Parathyroid adenoma (tissue), 2 donors: ENCODE measurements around the gene UNC5C.

Experiments
- H2AFZ ChIP-seq: fragments of 300-600 bp; sonication (generic); one replicate; pipeline ENCODE4 v1.7.0; 2017; ENCODE audit warnings: antibody characterized with exemption, mild to moderate bottlenecking
- H3K27ac ChIP-seq: fragments of 300-600 bp; sonication (generic); one replicate; pipeline ENCODE4 v1.7.0; 2017
- H3K27me3 ChIP-seq: fragments of 300-600 bp; sonication (generic); one replicate; pipeline ENCODE4 v1.7.0; 2017; ENCODE audit warnings: low read length; ENCODE audit not compliant: control insufficient read depth, insufficient read depth
- H3K36me3 ChIP-seq: fragments of 300-600 bp; sonication (generic); one replicate; pipeline ENCODE4 v1.7.0; 2017; ENCODE audit warnings: low read length; ENCODE audit not compliant: control insufficient read depth, insufficient read depth
- H3K4me1 ChIP-seq: fragments of 300-600 bp; sonication (generic); one replicate; pipeline ENCODE4 v1.7.0; 2017; ENCODE audit warnings: control low read depth
- H3K4me2 ChIP-seq: fragments of 300-600 bp; sonication (generic); one replicate; pipeline ENCODE4 v1.7.0; 2017; ENCODE audit warnings: low read length
- H3K4me3 ChIP-seq: fragments of 300-600 bp; sonication (generic); one replicate; pipeline ENCODE4 v1.7.0; 2017; ENCODE audit warnings: low read depth, low read length
- H3K79me2 ChIP-seq: fragments of 300-600 bp; sonication (generic); one replicate; pipeline ENCODE4 v1.7.0; 2017; ENCODE audit warnings: control low read depth
- H3K9ac ChIP-seq: fragments of 300-600 bp; sonication (generic); one replicate; pipeline ENCODE4 v1.7.0; 2017; ENCODE audit warnings: mild to moderate bottlenecking
- H3K9me3 ChIP-seq: fragments of 300-600 bp; sonication (generic); one replicate; pipeline ENCODE4 v1.7.0; 2017; ENCODE audit warnings: low read length; ENCODE audit not compliant: control insufficient read depth
- CTCF ChIP-seq: fragments of 300-600 bp; sonication (generic); IDR thresholded peaks from one replicate; pipeline ENCODE4 v1.7.0; 2017; ENCODE audit warnings: antibody characterized with exemption, mild to moderate bottlenecking
- donor health status: primary hyperparathyroidism.

The UNC5C gene

GRCh38 chr4:95410387-95410977 is 138.3 kb downstream of the UNC5C start:
- Histone ChIP-seq H3K4me1 (no peaks in the 10 kb centered on the region), H3K9me3 (no peaks in the 10 kb centered on the region), H3K4me3 (no peak overlapping the region), H3K27ac (no peak overlapping the region), H3K9ac (no peak overlapping the region), H3K36me3 (no peaks in the 10 kb centered on the region), H3K4me2 (no peak overlapping the region), H3K27me3 (no peaks in the 10 kb centered on the region), H3K79me2 (no peaks in the 10 kb centered on the region), H2AFZ (no peak overlapping the region)
- no peak for TF ChIP-seq CTCF

- Histone ChIP-seq H2AFZ (no peak overlapping the region), H3K36me3 (no peaks in the 10 kb centered on the region), H3K4me2 (no peak overlapping the region), H3K79me2 (no peaks in the 10 kb centered on the region), H3K27me3 (no peaks in the 10 kb centered on the region), H3K9ac (no peak overlapping the region), H3K4me1 (no peaks in the 10 kb centered on the region), H3K27ac (no peak overlapping the region), H3K9me3 (no peaks in the 10 kb centered on the region), H3K4me3 (no peak overlapping the region)
- no peak for TF ChIP-seq CTCF
Observed at GRCh38 chr4:95409750-95410149, 139.0 kb downstream of the UNC5C start.

- Histone ChIP-seq H3K27ac (no peak overlapping the region), H3K4me2 (no peak overlapping the region), H3K4me3 (no peak overlapping the region), H3K4me1 (no peaks in the 10 kb centered on the region), H3K36me3 (no peaks in the 10 kb centered on the region), H3K9ac (no peak overlapping the region), H3K27me3 (no peaks in the 10 kb centered on the region), H3K9me3 (no peaks in the 10 kb centered on the region), H2AFZ (no peak overlapping the region), H3K79me2 (no peaks in the 10 kb centered on the region)
- no peak for TF ChIP-seq CTCF
Observed at GRCh38 chr4:95409127-95409526, 139.6 kb downstream of the UNC5C start.

GRCh38 chr4:95402299-95402698 is 146.5 kb downstream of the UNC5C start:
- H2AFZ ChIP-seq, result no peak overlapping the region
- no peaks in the 10 kb centered on the region for H3K27me3 ChIP-seq
- H3K79me2 ChIP-seq, result no peaks in the 10 kb centered on the region
- H3K4me2 ChIP-seq, result no peak overlapping the region
- H3K27ac ChIP-seq, result no peak overlapping the region
- no peak for TF ChIP-seq CTCF
- no peak overlapping the region for H3K4me3 ChIP-seq
- H3K9me3 ChIP-seq, result no peaks in the 10 kb centered on the region
- no peaks in the 10 kb centered on the region for H3K36me3 ChIP-seq
- H3K4me1 ChIP-seq, result no peaks in the 10 kb centered on the region
- no peak overlapping the region for H3K9ac ChIP-seq

- Histone ChIP-seq H3K4me2 (no peak overlapping the region), H3K4me3 (no peak overlapping the region), H3K79me2 (no peaks in the 10 kb centered on the region), H3K4me1 (no peaks in the 10 kb centered on the region), H2AFZ (no peak overlapping the region), H3K9me3 (no peaks in the 10 kb centered on the region), H3K27me3 (no peaks in the 10 kb centered on the region), H3K36me3 (no peaks in the 10 kb centered on the region), H3K9ac (no peak overlapping the region), H3K27ac (no peak overlapping the region)
- no peak for TF ChIP-seq CTCF
Observed at GRCh38 chr4:95398217-95398616, 150.6 kb downstream of the UNC5C start.
